D721Med (cell line): ENCODE measurements around the gene SCAF4.

Source experiments
- DNase-seq: peaks from one replicate; pipeline ENCODE4 v3.0.0; 2011; ENCODE audit warnings: low spot score; ENCODE audit not compliant: insufficient read length
- FAIRE-seq: peaks from 2 replicates; lab custom pipeline; 2011; peaks lifted over from hg19 to GRCh38; lab: Jason Lieb, UNC
- CTCF ChIP-seq: IDR thresholded peaks from 2 replicates; pipeline ENCODE4 v1.5.1; 2012; ENCODE audit warnings: mild to moderate bottlenecking, control low read depth; ENCODE audit not compliant: insufficient read depth; ENCODE audit errors: missing control alignments

Gene SCAF4

GRCh38 chr21:31683029-31683428, 48.9 kb downstream of the SCAF4 start:
- FAIRE-seq (no peak), DNase-seq (no peak)
- TF ChIP-seq CTCF: no peak

GRCh38 chr21:31682620-31683019, 49.3 kb downstream of the SCAF4 start:
- TF ChIP-seq CTCF: no peak
- FAIRE-seq (no peak), DNase-seq (no peak)

- DNase-seq (no peak), FAIRE-seq (no peak)
- TF ChIP-seq CTCF: no peak
These were observed 53.4 kb downstream of the SCAF4 start for GRCh38 chr21:31678478-31678877.

GRCh38 chr21:31677047-31677446, 54.9 kb downstream of the SCAF4 start:
- DNase-seq (no peak), FAIRE-seq (no peak)
- no peak for TF ChIP-seq CTCF

GRCh38 chr21:31675960-31676359, 56.0 kb downstream of the SCAF4 start:
- FAIRE-seq (no peak), DNase-seq (no peak)
- no peak for TF ChIP-seq CTCF

- TF ChIP-seq CTCF: no peak
- FAIRE-seq: no peak
- DNase-seq: no peak
These were observed 56.6 kb downstream of the SCAF4 start for GRCh38 chr21:31675318-31675717.

GRCh38 chr21:31673321-31673912, 58.5 kb downstream of the SCAF4 start:
- TF ChIP-seq CTCF: no peak

More at GRCh38 chr21:31673321-31673912, 58.5 kb downstream of the SCAF4 start:
- no peak for FAIRE-seq
- no peak for DNase-seq
